Uterus (tissue), 4 donors: ENCODE data around the gene SIK2. TPM values are rescaled to one million over a fixed set of nuclear protein-coding genes. Genes with fewer than 3 reads are reported as not detected.

ENCODE experiments used
- DNase-seq, 2 donors: peaks; one replicate each; pipeline ENCODE4 v3.0.0-alpha.2; 2019 to 2020
- H3K27ac ChIP-seq, 2 donors: fragments of 200-600 bp; sonication (generic); 1 replicate in 1 of 2; 2 replicates in 1 of 2; pipeline ENCODE4 v1.5.1; 2016 to 2018
- H3K27me3 ChIP-seq, 2 donors: fragments of 200-600 bp; sonication (generic); one replicate each; pipeline ENCODE4 v1.5.1; 2018 to 2019; ENCODE audit warnings: control low read depth in 1 of 2
- H3K36me3 ChIP-seq, 2 donors: fragments of 200-600 bp; sonication (generic); one replicate each; pipeline ENCODE4 v1.5.1; 2019; ENCODE audit warnings: control low read depth in 1 of 2
- H3K4me1 ChIP-seq, 2 donors: fragments of 200-600 bp; sonication (generic); one replicate each; pipeline ENCODE4 v1.5.1; 2018 to 2019; ENCODE audit warnings: control low read depth in 1 of 2
- H3K4me3 ChIP-seq, 2 donors: fragments of 200-600 bp; sonication (generic); 1 replicate in 1 of 2; 2 replicates in 1 of 2; pipeline ENCODE4 v1.5.1; 2018 to 2019; ENCODE audit warnings: mild to moderate bottlenecking in 1 of 2
- H3K9me3 ChIP-seq, 2 donors: fragments of 200-600 bp; sonication (generic); one replicate each; pipeline ENCODE4 v1.5.1; 2019; ENCODE audit warnings: control low read depth in 1 of 2
- POLR2A ChIP-seq, 2 donors: fragments of 450-650 bp; IDR thresholded peaks; one replicate each; pipeline ENCODE4 v1.6.1; 2016; ENCODE audit warnings: antibody characterized with exemption in 2 of 2, mild to moderate bottlenecking in 1 of 2, moderate library complexity in 1 of 2
- intact Hi-C: fragments of 100-400 bp; cut with DNase I; formaldehyde crosslinking; loops from one replicate; pipeline ENCODE4 v1.15.1; 2023; ENCODE audit warnings: low total_unique reads
- total RNA-seq, 4 donors: library from RNA; depleted of rRNA in 3 of 4; stranded (reverse); fragments of >200 nt in 3 of 4; gene quantifications; one replicate each; pipeline versions ENCODE4 v1.1.0 to v1.2.4, GENCODE V29; 2014 to 2023
- TF ChIP-seq, protein P1 (sequence below), 4 experiments: fragments of 200-600 bp in 2 of 4; fragments of 450-650 bp in 2 of 4; sonication (generic) in 2 of 4; IDR thresholded peaks; one replicate each; pipeline ENCODE4 v1.5.1; 2016 to 2019; ENCODE audit warnings: antibody characterized with exemption in 4 of 4, mild to moderate bottlenecking in 2 of 4, moderate library complexity in 1 of 4
- donor health status: DM: yes; HTN: yes; CAD: no.

The SIK2 gene
- total RNA-seq, 4 donors from 2014 or later: 11.5 to 27.7 (median 16.7) TPM

DNA sequence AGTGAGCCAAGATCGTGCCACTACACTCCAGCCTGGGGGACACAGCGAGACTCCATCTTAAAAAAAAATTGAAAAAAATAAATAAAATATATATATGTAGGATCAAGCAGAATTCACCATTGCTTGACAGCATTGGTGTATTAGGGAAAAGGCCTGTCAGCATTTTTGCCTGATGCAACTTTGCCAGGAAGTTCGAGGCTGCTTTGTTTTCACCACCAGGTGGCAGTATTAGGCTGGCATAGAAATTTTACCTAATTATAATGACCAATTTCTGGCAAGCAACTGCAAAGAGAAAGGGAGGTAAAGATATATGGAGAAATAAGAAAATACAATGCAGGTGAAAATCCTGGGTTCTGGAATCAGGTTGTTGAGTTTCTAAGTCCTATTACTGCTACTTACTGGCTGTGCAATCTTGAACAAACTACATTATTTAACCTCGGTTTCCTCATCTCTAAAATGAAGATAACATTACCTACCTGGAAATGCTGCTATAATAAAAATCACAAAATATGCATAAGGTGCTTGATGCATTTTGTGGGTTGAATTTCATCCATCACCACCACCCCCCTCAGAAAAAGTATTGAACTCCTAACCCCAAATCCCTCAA is 37.0 kb upstream of the SIK2 start:
- Histone ChIP-seq H3K9me3 (no peaks in the 10 kb centered on the region), H3K36me3 (no peaks in the 10 kb centered on the region), H3K27me3 (no peaks in the 10 kb centered on the region), H3K4me3 (no peak overlapping the region), H3K4me1 (no peaks in the 10 kb centered on the region), H3K27ac (no peak overlapping the region)
- DNase-seq: peak; percentile 68 to 75
- intact Hi-C loops: no loop called here
- TF ChIP-seq, protein P1, sequence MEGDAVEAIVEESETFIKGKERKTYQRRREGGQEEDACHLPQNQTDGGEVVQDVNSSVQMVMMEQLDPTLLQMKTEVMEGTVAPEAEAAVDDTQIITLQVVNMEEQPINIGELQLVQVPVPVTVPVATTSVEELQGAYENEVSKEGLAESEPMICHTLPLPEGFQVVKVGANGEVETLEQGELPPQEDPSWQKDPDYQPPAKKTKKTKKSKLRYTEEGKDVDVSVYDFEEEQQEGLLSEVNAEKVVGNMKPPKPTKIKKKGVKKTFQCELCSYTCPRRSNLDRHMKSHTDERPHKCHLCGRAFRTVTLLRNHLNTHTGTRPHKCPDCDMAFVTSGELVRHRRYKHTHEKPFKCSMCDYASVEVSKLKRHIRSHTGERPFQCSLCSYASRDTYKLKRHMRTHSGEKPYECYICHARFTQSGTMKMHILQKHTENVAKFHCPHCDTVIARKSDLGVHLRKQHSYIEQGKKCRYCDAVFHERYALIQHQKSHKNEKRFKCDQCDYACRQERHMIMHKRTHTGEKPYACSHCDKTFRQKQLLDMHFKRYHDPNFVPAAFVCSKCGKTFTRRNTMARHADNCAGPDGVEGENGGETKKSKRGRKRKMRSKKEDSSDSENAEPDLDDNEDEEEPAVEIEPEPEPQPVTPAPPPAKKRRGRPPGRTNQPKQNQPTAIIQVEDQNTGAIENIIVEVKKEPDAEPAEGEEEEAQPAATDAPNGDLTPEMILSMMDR (IDR thresholded peaks at IDR 0.05): peak; percentile 82 to 93 (median 85)
- no peak for TF ChIP-seq POLR2A (IDR thresholded peaks at IDR 0.05)

DNA sequence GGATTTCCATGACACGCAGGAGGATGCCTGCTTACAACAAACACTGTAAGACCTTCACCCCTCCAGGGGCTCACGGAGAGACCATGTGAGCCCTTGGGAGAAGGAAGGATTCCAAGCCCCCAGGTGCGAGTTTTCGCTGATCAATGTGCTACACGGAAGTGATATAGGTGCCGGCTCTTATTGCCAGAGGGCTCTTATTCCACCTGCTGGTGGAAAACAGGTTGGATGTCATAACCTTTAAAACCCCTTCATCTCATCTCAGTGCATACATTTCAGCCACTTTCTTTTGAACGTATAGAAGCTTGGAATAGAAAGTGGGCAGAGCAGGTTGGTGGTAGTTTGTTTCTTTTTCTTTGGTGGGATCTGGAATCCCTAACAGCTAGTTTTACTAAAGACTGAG is 35.9 kb upstream of the SIK2 start:
- DNase-seq: no peak
- intact Hi-C loops: no loop called here
- H3K9me3 ChIP-seq: no peaks in the 10 kb centered on the region
- H3K4me3 ChIP-seq: no peak overlapping the region
- H3K27ac ChIP-seq: no peak overlapping the region
- no peaks in the 10 kb centered on the region for H3K4me1 ChIP-seq
- TF ChIP-seq, protein P1 (IDR thresholded peaks at IDR 0.05): no peak
- TF ChIP-seq POLR2A (IDR thresholded peaks at IDR 0.05): no peak
- H3K27me3 ChIP-seq: no peaks in the 10 kb centered on the region
- H3K36me3 ChIP-seq: no peaks in the 10 kb centered on the region

DNA sequence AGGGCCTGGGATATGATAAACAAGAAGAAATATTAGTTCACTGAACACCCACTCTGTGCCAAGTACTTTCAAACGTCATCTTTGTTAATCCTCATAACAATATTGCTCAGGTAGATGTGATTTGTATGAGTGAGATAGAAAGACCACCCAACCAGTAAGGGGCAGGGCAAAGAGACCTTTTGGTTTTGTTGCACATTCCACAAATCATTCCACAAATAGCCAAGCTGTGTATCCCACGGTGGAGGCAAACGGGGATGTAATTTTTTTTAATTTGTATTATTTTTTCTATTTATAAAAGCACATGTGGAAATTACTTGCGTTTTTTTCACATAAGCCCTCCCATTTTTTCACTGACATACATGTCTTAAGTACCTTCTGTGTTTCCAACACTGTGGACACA is 32.8 kb upstream of the SIK2 start:
- Histone ChIP-seq H3K27ac (no peak overlapping the region), H3K9me3 (no peaks in the 10 kb centered on the region), H3K4me3 (no peak overlapping the region), H3K27me3 (no peaks in the 10 kb centered on the region), H3K36me3 (no peaks in the 10 kb centered on the region), H3K4me1 (no peaks in the 10 kb centered on the region)
- no peak for DNase-seq
- TF ChIP-seq, protein P1 (IDR thresholded peaks at IDR 0.05): no peak
- TF ChIP-seq POLR2A (IDR thresholded peaks at IDR 0.05): no peak
- intact Hi-C loops: no loop called here

DNA sequence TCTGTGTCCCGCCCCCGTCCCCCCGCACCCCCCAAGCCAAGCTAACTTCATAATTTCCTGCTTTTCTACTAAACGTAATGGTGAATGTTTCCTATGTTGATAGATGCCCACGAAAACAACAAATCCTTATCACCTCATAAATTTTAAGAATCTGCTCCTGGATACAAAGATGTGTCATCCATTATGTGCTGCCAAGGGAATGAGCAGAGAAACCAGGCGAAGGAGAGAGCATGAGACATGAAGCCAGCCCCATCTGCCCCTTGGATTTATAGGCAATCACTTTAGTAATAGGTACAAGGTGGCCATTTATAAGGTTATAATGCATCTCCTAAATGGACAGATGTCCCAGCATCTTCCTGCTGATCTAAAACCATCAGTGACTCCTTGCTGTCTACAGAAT is 31.5 kb upstream of the SIK2 start:
- TF ChIP-seq, protein P1 (IDR thresholded peaks at IDR 0.05): no peak
- no peak for DNase-seq
- Histone ChIP-seq H3K9me3 (no peaks in the 10 kb centered on the region), H3K27me3 (no peaks in the 10 kb centered on the region), H3K4me3 (no peak overlapping the region), H3K36me3 (no peaks in the 10 kb centered on the region), H3K27ac (no peak overlapping the region), H3K4me1 (no peaks in the 10 kb centered on the region)
- intact Hi-C loops: loop anchor here (10.0 kb wide), 1 partner anchor 264 kb away; no protein-coding TSS in a partner anchor

DNA sequence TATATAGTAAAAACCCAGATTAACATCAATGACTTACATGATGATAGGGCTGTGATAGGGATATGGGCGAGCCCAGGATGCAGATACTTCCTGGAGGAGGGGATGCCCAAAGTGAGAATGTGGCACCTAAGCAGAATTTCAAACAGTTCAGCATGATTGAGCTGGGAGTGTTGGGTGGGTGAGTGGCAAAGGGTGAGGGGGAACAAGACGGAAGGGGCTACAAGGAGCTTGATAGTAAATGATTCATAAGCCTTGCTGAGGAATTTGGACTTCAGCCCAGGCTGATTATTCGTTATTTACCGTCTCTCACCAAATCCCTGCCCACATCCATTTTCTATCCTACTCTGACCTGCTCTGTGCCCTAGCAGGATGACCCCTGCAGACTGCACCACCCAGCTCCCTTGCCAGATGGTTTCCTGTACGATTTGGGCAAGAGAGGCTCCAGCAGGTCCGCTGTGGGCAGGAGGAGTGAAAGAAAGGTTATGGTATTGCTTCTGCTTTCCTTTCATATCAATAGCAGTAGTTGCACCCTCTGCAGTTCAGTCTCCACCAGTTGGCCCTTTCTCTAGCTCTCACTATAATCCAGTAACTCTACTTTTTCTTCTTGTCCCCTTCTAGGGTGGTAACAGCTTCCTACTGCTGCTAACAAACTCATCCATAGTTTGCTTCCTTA is 30.3 kb upstream of the SIK2 start:
- no peaks in the 10 kb centered on the region for H3K9me3 ChIP-seq
- TF ChIP-seq, protein P1 (IDR thresholded peaks at IDR 0.05): no peak
- TF ChIP-seq POLR2A (IDR thresholded peaks at IDR 0.05): no peak
- H3K27me3 ChIP-seq: no peaks in the 10 kb centered on the region
- H3K4me1 ChIP-seq: no peaks in the 10 kb centered on the region
- H3K4me3 ChIP-seq: no peak overlapping the region
- H3K27ac ChIP-seq: no peak overlapping the region
- no peak for DNase-seq
- intact Hi-C loops: loop anchor here (10.0 kb wide), 1 partner anchor 263 kb away; no protein-coding TSS in a partner anchor
- no peaks in the 10 kb centered on the region for H3K36me3 ChIP-seq
